ENCODE results near the gene ALKBH5. TPM values are rescaled to one million over a fixed set of nuclear protein-coding genes. Genes with fewer than 3 reads are reported as not detected.

The ALKBH5 gene
- total and polyA plus RNA-seq, 2 of the 8 experiments (the other 6 are each of a cell fraction or from before 2014, with no cell fraction given), result 63.7 to 86.4 TPM

GRCh38 chr17:18155179-18155578, 28.4 kb upstream of the ALKBH5 start (continued):
- TF ChIP-seq, protein P1, sequence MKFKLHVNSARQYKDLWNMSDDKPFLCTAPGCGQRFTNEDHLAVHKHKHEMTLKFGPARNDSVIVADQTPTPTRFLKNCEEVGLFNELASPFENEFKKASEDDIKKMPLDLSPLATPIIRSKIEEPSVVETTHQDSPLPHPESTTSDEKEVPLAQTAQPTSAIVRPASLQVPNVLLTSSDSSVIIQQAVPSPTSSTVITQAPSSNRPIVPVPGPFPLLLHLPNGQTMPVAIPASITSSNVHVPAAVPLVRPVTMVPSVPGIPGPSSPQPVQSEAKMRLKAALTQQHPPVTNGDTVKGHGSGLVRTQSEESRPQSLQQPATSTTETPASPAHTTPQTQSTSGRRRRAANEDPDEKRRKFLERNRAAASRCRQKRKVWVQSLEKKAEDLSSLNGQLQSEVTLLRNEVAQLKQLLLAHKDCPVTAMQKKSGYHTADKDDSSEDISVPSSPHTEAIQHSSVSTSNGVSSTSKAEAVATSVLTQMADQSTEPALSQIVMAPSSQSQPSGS (IDR thresholded peaks at IDR 0.05; ENCODE audit: low read length), result no peak
- TF ChIP-seq SIN3A (conservative IDR thresholded peaks at IDR 0.05 in 1 of 2, IDR thresholded peaks at IDR 0.05 in 1 of 2; ENCODE audit: low read depth in 1 of 2, low read length in 2 of 2), result no peak
